ENCODE results near the gene GORASP1.

The GORASP1 gene

DNA sequence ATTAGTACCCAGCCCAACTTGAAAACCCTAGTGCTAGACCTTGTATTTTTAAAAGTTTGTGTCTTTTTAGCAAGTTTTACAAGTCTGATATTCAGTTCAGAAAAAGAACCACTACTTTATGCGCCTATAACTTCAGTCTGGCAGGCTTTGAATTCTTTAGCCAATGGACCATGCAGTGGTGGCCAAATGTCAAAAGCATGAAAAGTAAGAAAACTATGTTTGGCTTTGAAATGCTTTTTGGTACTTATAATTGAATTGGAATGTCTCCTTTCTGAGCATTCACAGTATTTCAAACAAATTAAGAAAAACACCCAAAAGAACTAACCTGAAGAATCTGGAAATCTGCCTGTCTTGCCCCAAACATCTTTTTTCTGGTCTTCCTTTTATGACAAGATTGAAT, 42.8 kb downstream of the GORASP1 start (continued):
- TF ChIP-seq, protein P1, sequence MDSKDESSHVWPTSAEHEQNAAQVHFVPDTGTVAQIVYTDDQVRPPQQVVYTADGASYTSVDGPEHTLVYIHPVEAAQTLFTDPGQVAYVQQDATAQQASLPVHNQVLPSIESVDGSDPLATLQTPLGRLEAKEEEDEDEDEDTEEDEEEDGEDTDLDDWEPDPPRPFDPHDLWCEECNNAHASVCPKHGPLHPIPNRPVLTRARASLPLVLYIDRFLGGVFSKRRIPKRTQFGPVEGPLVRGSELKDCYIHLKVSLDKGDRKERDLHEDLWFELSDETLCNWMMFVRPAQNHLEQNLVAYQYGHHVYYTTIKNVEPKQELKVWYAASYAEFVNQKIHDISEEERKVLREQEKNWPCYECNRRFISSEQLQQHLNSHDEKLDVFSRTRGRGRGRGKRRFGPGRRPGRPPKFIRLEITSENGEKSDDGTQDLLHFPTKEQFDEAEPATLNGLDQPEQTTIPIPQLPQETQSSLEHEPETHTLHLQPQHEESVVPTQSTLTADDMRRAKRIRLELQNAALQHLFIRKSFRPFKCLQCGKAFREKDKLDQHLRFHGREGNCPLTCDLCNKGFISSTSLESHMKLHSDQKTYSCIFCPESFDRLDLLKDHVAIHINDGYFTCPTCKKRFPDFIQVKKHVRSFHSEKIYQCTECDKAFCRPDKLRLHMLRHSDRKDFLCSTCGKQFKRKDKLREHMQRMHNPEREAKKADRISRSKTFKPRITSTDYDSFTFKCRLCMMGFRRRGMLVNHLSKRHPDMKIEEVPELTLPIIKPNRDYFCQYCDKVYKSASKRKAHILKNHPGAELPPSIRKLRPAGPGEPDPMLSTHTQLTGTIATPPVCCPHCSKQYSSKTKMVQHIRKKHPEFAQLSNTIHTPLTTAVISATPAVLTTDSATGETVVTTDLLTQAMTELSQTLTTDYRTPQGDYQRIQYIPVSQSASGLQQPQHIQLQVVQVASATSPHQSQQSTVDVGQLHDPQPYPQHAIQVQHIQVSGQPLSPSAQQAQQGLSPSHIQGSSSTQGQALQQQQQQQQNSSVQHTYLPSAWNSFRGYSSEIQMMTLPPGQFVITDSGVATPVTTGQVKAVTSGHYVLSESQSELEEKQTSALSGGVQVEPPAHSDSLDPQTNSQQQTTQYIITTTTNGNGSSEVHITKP (tag by site-specific recombination; IDR thresholded peaks at IDR 0.05) = no peak
- no peak for TF ChIP-seq ZNF701 (tag by site-specific recombination; IDR thresholded peaks at IDR 0.05)

DNA sequence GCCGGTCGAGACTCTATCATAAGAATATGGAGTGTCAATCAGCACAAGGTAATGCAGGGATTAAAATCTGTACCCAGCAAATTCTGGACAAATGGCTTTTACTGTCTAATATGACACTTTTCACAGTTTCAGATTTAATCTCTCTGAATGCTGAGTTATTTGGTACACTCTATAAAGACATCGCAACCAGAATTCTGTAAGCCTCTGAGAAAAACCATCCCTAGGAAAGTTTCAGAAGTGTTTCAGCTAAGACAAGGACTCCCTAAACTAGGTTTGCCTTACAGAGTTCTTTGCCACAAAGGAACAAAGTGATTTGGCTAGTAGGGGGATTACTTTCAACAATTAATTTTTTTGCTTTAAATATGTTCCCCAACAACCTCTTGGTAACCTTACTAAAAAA, 44.3 kb downstream of the GORASP1 start:
- CTCF ChIA-PET = no interaction called here
- POLR2A ChIA-PET = no interaction called here
- Histone ChIP-seq H3K4me3 (ENCODE audit: low read depth, low read length) (no peak overlapping the region), H3K36me3 (ENCODE audit: control insufficient read depth in 2 of 2, insufficient read depth in 1 of 2, low read length in 2 of 2) (peaks cover 0 to 21% of the 10 kb centered on the region in 2 experiments; a peak in 1 of 3 replicates), H3K4me1 (ENCODE audit: control insufficient read depth, insufficient read depth, low read length) (no peaks in the 10 kb centered on the region), H3K9me3 (ENCODE audit: control insufficient read depth, insufficient read depth, low read depth, low read length) (no peaks in the 10 kb centered on the region), H3K27ac (ENCODE audit: extremely low read depth, low read depth, low read length) (no peak overlapping the region)
- TF ChIP-seq BCL11A (tag by site-specific recombination; IDR thresholded peaks at IDR 0.05; ENCODE audit: low read depth) = no peak
- no peak for TF ChIP-seq ZNF341 (tag by site-specific recombination; IDR thresholded peaks at IDR 0.05; ENCODE audit: low read depth)
- TF ChIP-seq, protein P2, sequence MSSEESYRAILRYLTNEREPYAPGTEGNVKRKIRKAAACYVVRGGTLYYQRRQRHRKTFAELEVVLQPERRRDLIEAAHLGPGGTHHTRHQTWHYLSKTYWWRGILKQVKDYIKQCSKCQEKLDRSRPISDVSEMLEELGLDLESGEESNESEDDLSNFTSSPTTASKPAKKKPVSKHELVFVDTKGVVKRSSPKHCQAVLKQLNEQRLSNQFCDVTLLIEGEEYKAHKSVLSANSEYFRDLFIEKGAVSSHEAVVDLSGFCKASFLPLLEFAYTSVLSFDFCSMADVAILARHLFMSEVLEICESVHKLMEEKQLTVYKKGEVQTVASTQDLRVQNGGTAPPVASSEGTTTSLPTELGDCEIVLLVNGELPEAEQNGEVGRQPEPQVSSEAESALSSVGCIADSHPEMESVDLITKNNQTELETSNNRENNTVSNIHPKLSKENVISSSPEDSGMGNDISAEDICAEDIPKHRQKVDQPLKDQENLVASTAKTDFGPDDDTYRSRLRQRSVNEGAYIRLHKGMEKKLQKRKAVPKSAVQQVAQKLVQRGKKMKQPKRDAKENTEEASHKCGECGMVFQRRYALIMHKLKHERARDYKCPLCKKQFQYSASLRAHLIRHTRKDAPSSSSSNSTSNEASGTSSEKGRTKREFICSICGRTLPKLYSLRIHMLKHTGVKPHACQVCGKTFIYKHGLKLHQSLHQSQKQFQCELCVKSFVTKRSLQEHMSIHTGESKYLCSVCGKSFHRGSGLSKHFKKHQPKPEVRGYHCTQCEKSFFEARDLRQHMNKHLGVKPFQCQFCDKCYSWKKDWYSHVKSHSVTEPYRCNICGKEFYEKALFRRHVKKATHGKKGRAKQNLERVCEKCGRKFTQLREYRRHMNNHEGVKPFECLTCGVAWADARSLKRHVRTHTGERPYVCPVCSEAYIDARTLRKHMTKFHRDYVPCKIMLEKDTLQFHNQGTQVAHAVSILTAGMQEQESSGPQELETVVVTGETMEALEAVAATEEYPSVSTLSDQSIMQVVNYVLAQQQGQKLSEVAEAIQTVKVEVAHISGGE (tag by site-specific recombination; conservative IDR thresholded peaks at IDR 0.05; ENCODE audit: low read depth) = no peak
- TF ChIP-seq ZNF112 (tag by site-specific recombination; IDR thresholded peaks at IDR 0.05) = no peak
- no peak for TF ChIP-seq ZNF394 (tag by site-specific recombination; IDR thresholded peaks at IDR 0.05; ENCODE audit: borderline replicate concordance)
- TF ChIP-seq, protein P3, sequence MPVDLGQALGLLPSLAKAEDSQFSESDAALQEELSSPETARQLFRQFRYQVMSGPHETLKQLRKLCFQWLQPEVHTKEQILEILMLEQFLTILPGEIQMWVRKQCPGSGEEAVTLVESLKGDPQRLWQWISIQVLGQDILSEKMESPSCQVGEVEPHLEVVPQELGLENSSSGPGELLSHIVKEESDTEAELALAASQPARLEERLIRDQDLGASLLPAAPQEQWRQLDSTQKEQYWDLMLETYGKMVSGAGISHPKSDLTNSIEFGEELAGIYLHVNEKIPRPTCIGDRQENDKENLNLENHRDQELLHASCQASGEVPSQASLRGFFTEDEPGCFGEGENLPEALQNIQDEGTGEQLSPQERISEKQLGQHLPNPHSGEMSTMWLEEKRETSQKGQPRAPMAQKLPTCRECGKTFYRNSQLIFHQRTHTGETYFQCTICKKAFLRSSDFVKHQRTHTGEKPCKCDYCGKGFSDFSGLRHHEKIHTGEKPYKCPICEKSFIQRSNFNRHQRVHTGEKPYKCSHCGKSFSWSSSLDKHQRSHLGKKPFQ (tag by site-specific recombination; IDR thresholded peaks at IDR 0.05) = no peak
- TF ChIP-seq REST (tag by site-specific recombination; IDR thresholded peaks at IDR 0.05) = no peak
- no peak for TF ChIP-seq ZNF664 (tag by site-specific recombination; IDR thresholded peaks at IDR 0.05)
- TF ChIP-seq ZFP69B (tag by site-specific recombination; IDR thresholded peaks at IDR 0.05) = no peak
- TF ChIP-seq ZNF155 (tag by site-specific recombination; IDR thresholded peaks at IDR 0.05) = no peak
